ENCODE results near the gene GFI1B.

DNA sequence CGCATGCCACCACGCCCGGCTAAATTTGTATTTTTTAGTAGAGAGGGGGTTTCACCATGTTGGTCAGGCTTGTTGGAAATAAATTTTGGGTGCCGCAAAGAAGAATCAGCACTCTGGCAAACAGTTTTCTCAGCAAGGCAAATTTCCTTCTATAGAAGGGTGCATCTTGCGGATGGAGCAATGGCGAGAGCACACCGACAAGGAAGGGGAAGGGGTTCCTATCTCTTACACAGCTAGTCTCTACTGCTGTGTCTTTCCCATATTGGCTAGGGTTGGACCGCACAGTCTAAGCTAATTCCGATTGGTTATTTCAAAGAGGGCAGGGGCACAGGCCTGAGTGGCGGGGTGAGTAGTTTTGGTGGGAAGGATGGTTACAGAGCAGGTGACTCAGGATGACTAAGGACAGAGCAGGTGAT is 53.0 kb downstream of the GFI1B start:
- TF ChIP-seq, protein P1, sequence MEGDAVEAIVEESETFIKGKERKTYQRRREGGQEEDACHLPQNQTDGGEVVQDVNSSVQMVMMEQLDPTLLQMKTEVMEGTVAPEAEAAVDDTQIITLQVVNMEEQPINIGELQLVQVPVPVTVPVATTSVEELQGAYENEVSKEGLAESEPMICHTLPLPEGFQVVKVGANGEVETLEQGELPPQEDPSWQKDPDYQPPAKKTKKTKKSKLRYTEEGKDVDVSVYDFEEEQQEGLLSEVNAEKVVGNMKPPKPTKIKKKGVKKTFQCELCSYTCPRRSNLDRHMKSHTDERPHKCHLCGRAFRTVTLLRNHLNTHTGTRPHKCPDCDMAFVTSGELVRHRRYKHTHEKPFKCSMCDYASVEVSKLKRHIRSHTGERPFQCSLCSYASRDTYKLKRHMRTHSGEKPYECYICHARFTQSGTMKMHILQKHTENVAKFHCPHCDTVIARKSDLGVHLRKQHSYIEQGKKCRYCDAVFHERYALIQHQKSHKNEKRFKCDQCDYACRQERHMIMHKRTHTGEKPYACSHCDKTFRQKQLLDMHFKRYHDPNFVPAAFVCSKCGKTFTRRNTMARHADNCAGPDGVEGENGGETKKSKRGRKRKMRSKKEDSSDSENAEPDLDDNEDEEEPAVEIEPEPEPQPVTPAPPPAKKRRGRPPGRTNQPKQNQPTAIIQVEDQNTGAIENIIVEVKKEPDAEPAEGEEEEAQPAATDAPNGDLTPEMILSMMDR (IDR thresholded peaks at IDR 0.05), result no peak
- TF ChIP-seq POLR2A (IDR thresholded peaks at IDR 0.05), result no peak
